Embryonic facial prominence (tissue), 1 donor: Measurements from ENCODE around the gene GNG7.
"Not testable (repeated sequence)": the region's sequence is repeated elsewhere in the genome, so short reads cannot be mapped to it uniquely, and the experiment has no call there.

Experiments used
- DNase-seq: peaks from one replicate; pipeline ENCODE4 v3.0.0-alpha.2; 2016; ENCODE audit errors: extremely low spot score

The GNG7 gene

DNA sequence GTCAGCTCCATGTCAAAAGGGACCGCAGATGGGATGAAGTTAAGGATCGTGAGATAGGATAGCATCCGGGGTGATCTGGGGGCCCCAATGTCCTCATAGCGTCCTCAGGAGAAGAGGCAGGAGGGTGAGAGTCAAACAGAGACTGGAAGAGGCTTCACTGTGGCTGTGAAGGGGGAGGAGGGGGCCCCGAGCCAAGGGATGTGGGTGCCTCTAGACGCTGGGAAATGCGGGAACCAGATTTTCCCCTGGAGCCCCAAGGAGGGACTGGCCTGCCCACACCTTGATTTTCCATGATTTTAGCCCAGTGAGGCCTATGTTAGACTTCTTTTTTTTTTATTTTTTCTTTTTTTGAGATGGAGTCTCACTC is 61.2 kb downstream of the GNG7 start:
- no peak for DNase-seq

DNA sequence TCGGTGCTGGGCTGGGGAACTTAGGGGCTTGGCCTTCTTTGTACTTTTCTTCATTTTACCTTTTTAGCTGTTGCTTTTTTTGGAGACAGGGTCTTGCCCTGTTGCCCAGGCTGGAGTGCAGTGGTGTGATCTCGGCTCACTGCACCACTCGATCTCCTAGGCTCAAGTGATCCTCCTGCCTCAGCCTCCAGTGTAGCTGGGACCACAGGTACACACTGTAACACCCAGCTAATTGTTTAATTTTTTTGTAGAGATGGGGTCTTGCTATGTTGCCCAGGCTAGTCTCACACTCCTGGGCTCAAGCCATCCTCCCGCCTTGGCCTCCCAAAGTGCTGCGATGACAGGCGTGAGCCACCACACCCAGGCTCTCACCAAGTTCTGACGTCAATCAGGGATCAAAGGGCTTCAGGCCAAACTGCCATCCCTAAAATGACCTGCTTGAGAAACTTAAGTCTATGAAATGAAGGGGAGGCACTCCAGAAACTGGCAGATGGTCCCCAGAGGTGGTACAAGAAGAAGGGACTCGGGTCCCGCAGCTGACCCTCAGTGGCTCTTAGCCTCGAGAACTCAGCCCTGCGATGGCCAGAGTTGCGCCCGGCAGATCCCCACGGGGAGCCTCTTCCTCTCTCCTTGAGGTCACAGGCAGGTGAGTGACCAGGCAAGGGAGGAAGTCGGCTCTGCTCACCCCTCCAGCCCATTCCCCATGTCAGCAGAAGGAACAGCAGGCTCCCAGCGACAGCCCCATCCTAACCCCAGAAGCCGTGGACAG is 61.7 kb downstream of the GNG7 start:
- no peak for DNase-seq

DNA sequence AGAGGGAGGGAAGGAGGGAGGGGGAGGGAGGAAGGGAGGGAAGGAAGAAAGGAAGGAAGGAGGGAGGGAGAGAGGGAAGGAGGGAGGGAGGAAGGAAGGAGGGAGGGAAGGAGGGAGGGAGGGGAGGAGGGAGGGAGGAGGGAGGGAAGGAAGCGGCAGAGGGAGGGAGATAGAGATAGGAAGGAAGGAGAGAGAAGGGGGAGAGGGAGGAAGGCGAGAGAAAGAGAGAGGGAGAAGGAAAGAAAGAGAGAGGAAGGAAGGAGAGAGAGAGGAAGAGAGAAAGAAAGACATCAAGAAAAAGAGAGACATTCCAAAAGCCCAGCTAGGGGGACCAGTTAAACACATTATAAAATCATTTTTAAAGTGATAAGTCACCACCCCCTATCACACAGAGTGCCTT is 62.5 kb downstream of the GNG7 start:
- DNase-seq = no peak

DNA sequence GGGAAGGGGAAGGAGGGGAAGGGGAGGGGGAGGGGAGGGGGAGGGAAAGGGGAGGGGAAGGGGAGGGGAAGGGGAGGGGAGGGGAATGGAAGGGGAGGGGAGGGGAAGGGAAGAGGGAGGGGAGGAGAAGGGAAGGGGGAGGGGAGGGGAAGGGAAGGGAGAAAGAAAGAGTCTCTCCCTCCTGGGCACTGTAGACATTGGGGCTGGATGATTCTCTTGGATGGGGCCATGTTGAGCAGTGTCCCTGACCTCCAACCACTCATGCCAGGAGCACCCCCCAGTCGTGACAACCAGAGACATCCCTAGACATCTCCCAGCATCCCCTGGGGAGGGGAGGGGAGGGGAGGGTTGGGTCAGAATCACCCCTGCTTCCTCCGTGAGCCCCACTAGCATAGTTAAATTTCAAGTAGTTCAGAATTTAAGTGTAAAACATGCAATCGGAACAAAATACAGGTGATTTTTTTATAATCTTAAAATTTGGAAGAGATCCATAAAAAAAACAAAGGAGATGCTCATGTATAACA is 64.0 kb downstream of the GNG7 start:
- DNase-seq = no peak

DNA sequence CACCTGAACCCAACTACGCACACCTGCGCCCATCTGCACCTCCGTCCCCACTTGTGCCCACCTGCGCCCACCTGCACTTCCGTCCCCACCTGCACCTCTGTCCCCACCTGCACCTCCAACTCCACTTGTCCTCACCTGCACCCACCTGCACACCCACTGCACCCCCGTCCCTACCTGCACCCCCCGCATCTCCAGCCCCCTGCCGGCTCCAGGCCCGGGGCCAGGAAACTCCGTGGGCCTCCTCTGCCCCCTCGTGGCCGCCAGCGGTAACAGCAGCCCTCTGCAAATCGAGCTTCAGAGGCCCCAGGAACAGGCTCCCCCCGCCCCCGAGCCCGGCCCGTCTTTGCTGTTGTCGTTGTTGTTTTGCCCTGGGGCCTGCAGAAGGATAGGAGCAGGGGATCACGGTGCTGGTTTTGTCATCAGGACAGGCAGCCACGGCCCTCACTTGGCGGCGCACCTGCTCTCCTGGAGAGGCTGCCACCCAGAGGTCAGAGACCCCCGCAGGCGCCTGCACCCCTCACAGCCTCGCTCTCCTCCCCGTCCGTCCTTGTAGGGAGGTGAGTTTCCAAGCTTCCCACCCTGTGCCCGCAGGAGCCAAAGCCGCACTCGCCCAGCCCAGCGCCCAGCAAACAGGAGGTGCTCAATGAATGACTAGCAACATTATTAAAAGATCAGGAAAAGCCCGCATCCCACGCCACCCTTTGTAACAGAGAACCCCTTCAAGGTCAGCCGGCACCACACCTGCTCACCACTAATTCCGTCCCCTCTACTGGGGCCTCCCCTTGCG is 65.4 kb downstream of the GNG7 start:
- DNase-seq = no peak

DNA sequence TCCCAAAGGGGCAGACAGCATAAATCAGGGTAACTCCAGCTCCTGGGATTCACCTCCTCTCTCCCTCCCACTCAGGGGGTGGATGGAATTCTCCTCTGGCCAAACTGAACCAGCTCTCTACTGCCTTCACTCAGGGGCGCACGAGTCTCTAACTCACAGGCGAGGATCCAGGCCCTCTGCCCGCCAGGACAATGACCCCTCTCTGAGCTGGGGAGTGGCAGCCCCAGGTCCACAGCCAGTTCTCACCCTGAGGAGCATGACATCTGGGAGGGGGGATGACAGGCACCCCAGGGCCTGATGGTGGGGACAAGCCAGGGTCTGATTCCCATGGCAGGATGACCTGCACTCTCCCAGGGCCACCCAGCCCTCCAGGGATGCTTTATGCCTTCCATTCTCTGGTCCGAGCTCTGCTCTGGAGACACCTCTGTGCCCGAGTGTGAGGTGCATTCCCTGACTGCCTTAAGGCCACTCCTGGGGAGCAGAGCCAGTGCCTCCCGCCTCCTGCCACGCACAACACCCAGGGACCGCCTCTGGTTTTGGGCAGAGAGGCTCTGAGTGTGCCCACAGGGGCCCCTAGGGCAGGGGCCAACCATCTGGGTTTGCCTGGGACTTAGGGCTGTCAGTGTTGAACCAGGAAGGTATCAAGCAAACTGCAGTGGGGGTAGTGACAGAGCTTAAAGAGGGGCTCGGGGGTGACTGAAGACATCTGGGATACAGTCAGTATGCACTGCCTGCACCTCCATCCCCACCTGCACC is 66.2 kb downstream of the GNG7 start:
- DNase-seq = no peak

DNA sequence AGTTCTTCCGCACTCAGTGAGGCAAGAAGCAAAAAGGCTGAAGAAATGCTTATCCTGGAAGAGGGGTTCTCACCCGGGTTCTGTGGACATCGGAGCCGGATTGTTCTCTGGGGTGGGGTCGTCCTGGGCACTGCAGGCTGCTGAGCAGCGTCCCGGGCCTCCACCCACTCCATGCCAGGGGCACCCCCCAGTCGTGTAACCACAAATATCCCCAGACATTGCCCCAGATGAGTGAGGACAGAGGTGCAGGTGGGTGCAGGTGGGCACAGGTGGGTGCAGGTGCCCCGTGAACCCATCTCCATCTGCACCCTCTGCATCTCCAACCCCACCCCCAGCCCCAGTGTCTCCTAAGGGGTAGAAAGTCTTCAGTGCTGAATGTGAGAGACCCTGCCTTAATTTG is 67.5 kb downstream of the GNG7 start:
- no peak for DNase-seq

DNA sequence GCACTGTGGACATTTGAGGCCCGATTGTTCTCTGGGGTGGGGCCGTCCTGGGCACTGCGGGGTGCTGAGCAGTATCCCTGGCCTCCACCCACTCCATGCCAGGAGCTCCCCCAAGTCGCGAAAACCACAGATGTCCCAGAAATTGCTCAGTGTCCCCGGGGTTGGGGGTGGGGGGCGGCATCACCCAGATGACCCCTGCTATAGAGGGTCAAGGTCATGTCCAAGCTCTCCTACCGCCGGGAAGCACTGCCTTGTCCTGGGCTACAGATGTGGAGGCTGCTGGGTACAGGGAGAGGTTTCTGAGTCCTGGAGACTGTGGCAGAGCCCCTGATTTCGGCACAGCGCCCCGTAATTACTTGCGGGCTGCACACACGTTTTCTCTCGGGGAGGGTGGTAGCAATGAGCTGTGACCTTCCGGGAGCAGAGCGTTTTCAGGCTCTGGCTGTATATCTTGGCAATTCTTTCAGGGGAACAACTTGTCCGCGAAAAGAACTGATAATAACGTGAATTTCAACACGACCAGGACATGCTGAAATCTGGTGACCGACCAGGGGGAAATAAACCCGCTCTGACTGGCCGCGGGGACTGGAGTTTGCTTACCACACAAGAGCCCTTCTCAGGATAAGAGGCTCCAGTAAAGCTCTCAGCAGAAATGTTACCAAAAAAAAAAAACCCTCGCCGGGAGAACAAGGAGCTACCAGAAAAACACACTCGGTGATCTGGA is 68.1 kb downstream of the GNG7 start:
- DNase-seq = no peak

DNA sequence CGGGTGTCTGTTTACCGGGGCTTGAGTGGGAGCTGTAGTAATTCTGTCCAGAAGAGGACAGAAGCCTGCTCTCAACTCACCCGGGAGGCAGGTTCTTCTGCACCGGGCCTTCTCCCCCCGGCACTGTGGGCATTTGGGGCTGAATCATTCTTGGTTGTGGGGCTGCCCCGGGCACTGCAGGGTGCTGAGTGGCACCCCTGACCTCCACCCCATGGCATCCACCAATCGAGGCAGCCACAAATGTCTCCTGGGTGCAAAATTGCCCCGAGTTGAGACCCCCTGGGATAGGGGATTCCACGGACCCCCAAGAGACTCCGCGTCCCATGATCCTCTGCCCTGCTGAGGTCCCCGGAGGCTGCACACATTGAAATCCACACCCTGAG is 68.8 kb downstream of the GNG7 start:
- no peak for DNase-seq

DNA sequence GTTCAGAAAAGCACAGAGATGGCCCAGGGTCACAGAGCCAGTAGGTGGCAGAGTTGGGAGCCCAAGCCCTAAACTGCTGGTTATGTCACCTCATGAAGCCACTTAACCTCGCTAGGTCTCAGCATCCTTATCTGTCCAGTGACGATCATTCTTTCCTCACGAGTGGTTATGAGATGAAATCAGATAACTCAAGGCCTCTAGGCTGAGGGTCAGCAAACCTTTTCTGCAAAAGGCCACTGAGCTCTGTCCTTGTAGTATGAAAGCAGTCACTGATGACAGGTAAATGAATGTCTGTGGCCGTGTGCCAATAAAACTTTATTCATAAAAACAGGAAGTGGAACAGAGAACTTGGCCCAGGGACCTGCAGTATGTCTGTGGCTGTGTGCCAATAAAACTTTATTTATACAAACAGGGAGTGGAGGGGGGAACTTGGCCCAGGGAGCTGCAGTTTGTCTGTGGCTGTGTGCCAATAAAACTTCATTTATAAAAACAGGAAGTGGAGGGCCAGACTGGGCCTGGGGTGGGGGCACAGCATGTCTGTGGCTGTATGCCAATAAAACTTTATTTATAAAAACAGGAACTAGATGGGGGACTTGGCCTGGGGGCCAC is 71.2 kb downstream of the GNG7 start:
- no peak for DNase-seq

DNA sequence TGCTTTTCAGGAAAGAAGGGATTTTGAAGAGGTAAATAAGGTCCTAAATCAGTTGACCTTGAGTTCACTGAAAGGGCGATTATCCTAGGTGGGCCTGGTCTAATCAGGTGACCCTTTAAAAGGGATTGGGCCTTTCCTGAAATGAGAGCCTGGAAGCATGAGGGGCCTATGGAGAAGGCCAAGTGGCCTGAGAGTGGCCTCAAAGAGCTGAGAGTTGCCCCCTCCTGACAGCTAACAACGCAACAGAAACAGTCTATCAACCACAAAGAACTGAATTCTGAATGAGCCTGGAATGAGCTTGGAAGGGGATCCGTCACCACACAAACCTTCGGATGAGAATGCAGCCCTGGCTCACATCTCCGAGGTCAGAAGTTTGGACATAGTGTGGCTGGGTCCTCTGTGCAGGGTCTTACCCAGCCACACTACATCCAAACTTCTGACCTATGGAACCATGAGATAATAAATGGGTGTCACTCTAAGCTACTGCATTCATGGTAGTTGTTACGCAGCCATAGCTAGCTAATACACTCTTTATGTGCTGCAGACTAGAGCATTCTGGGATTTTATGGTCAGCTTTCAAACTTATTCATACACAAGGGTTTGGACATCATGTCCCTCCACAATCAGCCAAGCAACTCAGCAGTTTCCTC is 72.0 kb downstream of the GNG7 start:
- no peak for DNase-seq

DNA sequence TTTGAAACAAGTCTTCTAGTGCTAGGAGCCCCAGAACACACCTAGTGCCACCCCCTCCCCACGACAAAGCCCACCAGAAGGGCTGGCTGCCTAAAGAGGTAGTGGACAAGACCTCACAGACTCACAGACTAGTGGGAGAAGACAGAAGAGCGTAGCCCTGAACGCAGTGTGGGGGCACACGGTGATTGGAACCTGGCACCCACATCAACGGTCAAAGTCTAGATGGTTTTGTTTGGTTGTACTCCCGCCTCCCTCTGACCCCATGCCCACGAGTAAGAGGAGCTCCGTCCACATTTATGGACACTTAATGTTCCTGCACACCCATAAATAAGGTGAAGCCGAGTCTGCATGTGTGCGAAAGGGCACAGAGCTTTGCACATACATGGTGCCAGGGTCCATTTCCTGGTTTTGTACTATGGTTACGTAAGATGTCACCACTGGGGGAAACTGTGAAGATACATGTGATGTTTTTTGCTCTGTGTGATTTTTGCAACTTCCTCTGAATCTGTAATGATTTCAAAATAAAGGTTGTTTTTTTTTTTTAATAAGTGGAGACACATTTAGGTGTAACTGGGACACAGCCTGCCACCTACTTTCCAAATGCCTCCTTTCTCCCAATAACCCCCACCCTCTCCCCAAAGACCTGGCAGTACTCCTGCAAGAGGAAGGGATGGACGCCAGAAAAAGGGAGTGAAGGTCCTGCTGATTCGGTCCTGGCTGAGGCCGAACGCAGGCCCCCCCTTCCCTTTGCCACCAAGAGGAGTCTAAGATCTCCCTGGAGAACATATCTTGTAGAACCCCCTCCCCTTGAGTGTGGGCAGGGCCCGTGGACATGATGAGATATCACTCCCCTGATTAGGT is 72.8 kb downstream of the GNG7 start:
- DNase-seq = no peak

DNA sequence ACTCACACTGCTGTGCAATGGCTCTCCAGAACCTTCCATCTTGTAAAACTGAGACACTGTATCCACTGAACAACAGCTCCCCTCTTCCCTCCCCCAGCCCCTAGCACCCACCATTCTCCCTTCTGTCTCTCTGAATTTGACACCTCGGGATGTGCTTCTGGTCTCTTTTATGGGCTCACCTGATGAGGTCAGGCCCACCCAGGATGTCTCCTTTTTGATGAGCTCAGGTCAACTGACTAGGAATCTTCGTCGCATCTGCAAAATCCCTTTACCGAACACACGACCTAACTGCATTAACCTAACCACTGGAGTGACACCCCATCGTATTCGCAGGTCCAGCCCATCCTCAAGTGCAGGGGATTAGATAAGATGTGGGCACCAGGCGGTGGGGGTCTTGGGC is 73.9 kb downstream of the GNG7 start:
- no peak for DNase-seq

DNA sequence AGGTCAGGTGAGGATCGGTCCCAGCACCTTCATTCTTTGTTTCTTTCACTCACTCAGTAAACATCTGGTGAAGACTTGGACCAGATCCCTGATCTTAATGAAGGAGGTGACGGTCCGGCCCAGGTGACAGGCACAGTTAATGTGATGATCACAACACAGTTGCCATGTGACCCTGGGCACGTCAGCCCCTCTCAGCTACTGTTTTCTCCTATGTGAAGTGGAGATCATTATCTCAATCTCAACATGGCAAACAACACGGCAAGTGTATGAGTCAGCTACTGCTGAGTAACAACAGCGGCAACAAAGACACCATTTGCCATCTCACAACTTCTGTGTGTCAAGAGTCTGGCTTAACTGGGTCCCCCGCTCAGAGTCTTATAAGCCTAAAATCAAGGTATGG is 74.6 kb downstream of the GNG7 start:
- no peak for DNase-seq

DNA sequence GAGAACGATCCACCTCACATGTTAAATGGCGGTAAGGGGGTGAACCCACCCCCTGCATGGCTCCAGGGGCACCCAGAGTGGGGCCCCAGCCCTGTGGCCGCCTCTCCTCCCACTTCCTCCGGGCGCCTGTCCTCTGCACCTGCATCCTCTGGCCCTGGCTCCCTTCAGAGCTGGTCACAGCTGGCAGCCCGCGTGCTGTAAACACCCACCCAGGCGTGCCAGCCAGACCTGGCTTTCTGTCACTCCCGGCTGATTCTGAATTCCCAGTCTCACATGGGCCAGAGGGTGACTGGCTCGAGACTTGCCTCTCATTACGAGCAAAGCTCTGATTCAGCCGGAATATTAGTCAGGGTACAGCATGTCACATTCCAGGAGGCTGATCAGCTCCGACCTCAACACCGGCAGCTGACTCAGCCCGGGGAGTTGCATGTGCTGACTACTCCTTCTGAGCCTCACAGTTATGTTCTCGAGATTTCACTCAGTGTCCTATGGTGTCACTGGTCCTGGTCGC is 75.1 kb downstream of the GNG7 start:
- DNase-seq = no peak

DNA sequence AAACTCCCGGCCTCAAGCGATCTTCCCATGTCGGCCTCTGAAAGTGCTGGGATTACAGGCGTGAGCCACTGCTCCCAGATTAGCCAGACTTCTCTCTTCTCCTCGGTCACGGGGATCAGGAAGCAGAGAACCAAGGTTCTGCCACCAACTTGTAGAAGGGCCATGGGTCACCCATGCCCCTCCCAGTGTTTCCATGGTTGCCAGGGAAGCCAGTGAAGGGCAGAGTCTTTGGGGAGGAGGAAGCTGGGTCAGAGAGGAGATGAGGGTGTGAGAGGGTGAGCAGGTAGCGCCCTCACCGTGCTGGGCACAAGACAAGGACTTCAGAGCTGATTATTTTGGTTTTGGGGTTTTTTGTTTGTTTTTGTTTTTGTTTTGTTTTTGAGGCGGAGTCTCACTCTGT is 77.1 kb downstream of the GNG7 start:
- no peak for DNase-seq

DNA sequence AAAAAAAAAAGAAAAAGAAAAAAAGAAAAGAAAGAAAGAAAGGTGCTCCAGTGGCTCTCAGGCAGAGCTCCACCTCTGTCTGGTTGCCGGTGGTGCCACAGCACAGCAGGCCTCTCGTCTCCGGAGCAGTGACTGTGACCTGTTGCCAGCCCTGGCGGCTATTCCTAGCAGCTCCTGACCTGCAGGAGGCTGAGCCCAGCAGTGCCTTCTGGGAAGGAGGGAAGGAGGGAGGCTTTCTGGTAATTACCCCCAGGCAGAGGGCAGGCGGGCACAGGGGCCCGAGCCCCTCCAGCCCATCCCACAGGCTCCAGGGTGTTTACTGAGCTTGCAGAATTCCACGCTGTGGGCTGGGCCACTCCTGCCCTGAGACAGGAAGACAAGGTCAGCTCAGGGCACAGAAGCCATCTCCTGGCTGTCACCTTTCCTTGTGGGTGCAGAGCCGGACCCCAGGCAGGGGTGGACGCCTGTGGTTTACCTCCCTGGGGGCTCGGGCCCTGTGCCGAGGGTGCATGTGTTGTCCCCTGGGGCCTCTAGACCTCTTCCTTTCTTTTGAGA is 77.9 kb downstream of the GNG7 start:
- no peak for DNase-seq

DNA sequence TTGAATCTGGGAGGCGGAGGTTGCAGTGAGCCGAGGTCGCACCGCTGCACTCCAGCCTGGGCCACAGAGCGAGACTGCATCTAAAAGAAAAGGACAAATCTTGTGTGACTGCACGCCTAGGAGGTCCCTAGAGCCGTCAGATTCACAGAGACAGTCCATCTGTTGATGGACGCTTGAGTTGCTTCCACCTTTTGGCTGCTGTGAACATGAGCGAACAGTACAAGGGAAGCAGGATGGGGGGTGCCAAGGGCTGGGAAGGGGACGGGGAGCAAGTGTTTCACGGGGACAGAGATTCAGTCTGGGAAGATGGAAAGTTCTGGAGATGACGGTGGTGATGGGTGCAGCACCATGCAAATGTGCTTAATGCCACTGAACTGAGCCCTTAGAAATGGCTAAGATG is 78.7 kb downstream of the GNG7 start:
- DNase-seq = no peak

DNA sequence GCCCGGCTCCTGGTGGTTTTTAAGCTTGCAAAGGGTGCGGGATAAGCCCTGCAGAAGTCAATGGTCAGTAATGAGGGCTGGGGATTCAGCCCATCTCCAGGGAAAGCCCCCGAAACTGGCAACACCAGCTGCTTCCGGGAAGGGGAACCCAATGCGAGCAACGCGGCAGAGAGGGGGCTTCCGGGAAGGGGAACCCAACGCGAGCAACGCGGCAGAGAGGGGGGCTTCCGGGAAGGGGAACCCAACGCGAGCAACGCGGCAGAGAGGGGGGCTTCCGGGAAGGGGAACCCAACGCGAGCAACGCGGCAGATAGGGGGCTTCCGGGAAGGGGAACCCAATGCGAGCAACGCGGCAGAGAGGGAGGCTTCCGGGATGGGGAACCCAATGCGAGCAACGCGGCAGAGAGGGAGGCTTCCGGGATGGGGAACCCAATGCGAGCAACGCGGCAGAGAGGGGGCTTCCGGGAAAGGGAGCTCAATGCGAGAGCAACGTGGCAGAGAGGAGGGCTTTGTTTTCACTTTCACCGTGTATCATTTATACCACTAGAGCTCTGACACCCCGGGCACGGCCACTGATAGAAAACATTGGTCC is 80.0 kb downstream of the GNG7 start:
- DNase-seq = not testable (repeated sequence)
